Astrocyte (in vitro differentiated cells and primary cell): Measurements from ENCODE around the gene COQ10B. TPM values are rescaled to one million over a fixed set of nuclear protein-coding genes. Genes with fewer than 3 reads are reported as not detected.
A peak's percentile ranks its signal among the peaks of the same experiment; 100 is the strongest.

Experiments
- DNase-seq: peaks from one replicate; pipeline ENCODE4 v3.0.0-alpha.2; 2010; ENCODE audit warnings: low read depth
- FAIRE-seq: peaks from 2 replicates; lab custom pipeline; 2011; peaks lifted over from hg19 to GRCh38; lab: Jason Lieb, UNC
- H2AFZ ChIP-seq: 2 replicates; pipeline ENCODE4 v1.6.0; 2012; ENCODE audit warnings: low read depth, low read length, inconsistent platforms
- H3K27ac ChIP-seq: 2 replicates; pipeline ENCODE4 v1.5.1; 2011; ENCODE audit warnings: low read depth, low read length, inconsistent platforms
- H3K27me3 ChIP-seq: 2 replicates; pipeline ENCODE4 v1.6.0; 2011; ENCODE audit warnings: low read length, inconsistent platforms; ENCODE audit not compliant: insufficient read depth
- H3K36me3 ChIP-seq: 2 replicates; pipeline ENCODE4 v1.5.1; 2011; ENCODE audit warnings: low read length, inconsistent platforms; ENCODE audit not compliant: insufficient read depth
- H3K4me1 ChIP-seq: 2 replicates; pipeline ENCODE4 v1.5.1; 2011; ENCODE audit warnings: low read length, inconsistent platforms; ENCODE audit not compliant: insufficient read depth
- H3K4me2 ChIP-seq: 2 replicates; pipeline ENCODE4 v1.6.0; 2012; ENCODE audit warnings: low read length, inconsistent platforms
- H3K4me3 ChIP-seq: 2 replicates; pipeline ENCODE4 v1.5.1; 2011; ENCODE audit warnings: low read depth, mild to moderate bottlenecking, low read length, inconsistent platforms; ENCODE audit not compliant: insufficient read depth
- H3K79me2 ChIP-seq: 2 replicates; pipeline ENCODE4 v1.6.0; 2012; ENCODE audit warnings: mild to moderate bottlenecking, low read length, inconsistent platforms; ENCODE audit not compliant: insufficient read depth
- H3K9ac ChIP-seq: 2 replicates; pipeline ENCODE4 v1.6.0; 2012; ENCODE audit warnings: mild to moderate bottlenecking, low read length, inconsistent platforms
- H3K9me3 ChIP-seq: 2 replicates; pipeline ENCODE4 v1.5.1; 2012; ENCODE audit warnings: low read depth, mild to moderate bottlenecking, low read length, inconsistent platforms; ENCODE audit not compliant: insufficient read depth
- H4K20me1 ChIP-seq: 2 replicates; pipeline ENCODE4 v1.6.0; 2012; ENCODE audit warnings: low read length, inconsistent platforms; ENCODE audit not compliant: insufficient read depth
- H3K27ac Mint-ChIP-seq: one replicate; pipeline ENCODE4 v1.8.0; 2021; ENCODE audit warnings: mild to moderate bottlenecking, mixed read lengths; ENCODE audit not compliant: unreplicated experiment
- H3K27me3 Mint-ChIP-seq: one replicate; pipeline ENCODE4 v1.8.0; 2021; ENCODE audit warnings: low read depth, mixed read lengths; ENCODE audit not compliant: unreplicated experiment
- H3K36me3 Mint-ChIP-seq: one replicate; pipeline ENCODE4 v1.8.0; 2021; ENCODE audit warnings: low read depth, mixed read lengths; ENCODE audit not compliant: unreplicated experiment
- H3K4me1 Mint-ChIP-seq: one replicate; pipeline ENCODE4 v1.8.0; 2021; ENCODE audit warnings: low read depth, mixed read lengths; ENCODE audit not compliant: unreplicated experiment
- H3K4me3 Mint-ChIP-seq: one replicate; pipeline ENCODE4 v1.8.0; 2021; ENCODE audit warnings: mild to moderate bottlenecking, moderate library complexity, mixed read lengths; ENCODE audit not compliant: unreplicated experiment
- H3K9me3 Mint-ChIP-seq: one replicate; pipeline ENCODE4 v1.8.0; 2021; ENCODE audit warnings: mild to moderate bottlenecking, mixed read lengths; ENCODE audit not compliant: unreplicated experiment
- CTCF ChIP-seq: IDR thresholded peaks from 2 replicates; pipeline ENCODE4 v1.5.1; 2011; ENCODE audit warnings: low read depth, mild to moderate bottlenecking, inconsistent platforms, low read length, moderate library complexity; ENCODE audit not compliant: insufficient read depth
- EZH2 ChIP-seq: IDR thresholded peaks from 2 replicates; pipeline ENCODE4 v1.6.1; 2012; ENCODE audit warnings: mild to moderate bottlenecking, low read length, inconsistent platforms; ENCODE audit not compliant: insufficient read depth
- total RNA-seq: library from RNA; stranded (reverse); gene quantifications from 2 replicates; pipeline ENCODE4 v1.2.1, GENCODE V29; 2021

Gene COQ10B
- total RNA-seq, 1 donor from 2014 or later: 46.0 TPM

GRCh38 chr2:197433780-197434438, 19.4 kb upstream of the COQ10B start:
- no peak for TF ChIP-seq CTCF
- TF ChIP-seq EZH2: no peak
- peaks cover 27% of the 10 kb centered on the region for H3K4me1 Mint-ChIP-seq
- Histone ChIP-seq H3K4me3 (peak overlapping the region; percentile 94), H3K9ac (peak overlapping the region; percentile 99), H3K27me3 (no peaks in the 10 kb centered on the region), H3K36me3 (peaks cover 7% of the 10 kb centered on the region), H3K4me1 (peaks cover 15% of the 10 kb centered on the region), H3K4me2 (peak overlapping the region; percentile 94), H4K20me1 (peaks cover 51% of the 10 kb centered on the region), H3K9me3 (no peaks in the 10 kb centered on the region), H3K79me2 (peaks cover 69% of the 10 kb centered on the region), H2AFZ (no peak overlapping the region), H3K27ac (peak overlapping the region; percentile 97)
- peak overlapping the region; percentile 99 for H3K27ac Mint-ChIP-seq
- DNase-seq: peak; percentile 18
- no peaks in the 10 kb centered on the region for H3K36me3 Mint-ChIP-seq
- FAIRE-seq: no peak
- no peaks in the 10 kb centered on the region for H3K9me3 Mint-ChIP-seq
- H3K4me3 Mint-ChIP-seq: peak overlapping the region; percentile 94
- no peaks in the 10 kb centered on the region for H3K27me3 Mint-ChIP-seq

GRCh38 chr2:197434541-197435513, 18.5 kb upstream of the COQ10B start, which contains the start of gene SF3B1:
Gene SF3B1, minus strand, starts transcription at chr2:197435028. Its CDS starts 29 bp downstream, at chr2:197434999.
- Histone ChIP-seq H3K4me1 (peaks cover 15% of the 10 kb centered on the region), H2AFZ (peak within 1 kb of the TSS; percentile 89), H3K4me3 (peak within 1 kb of the TSS; percentile 94), H3K27ac (peak within 1 kb of the TSS; percentile 97), H3K9ac (peak within 1 kb of the TSS; percentile 99), H3K36me3 (peaks cover 3% of the 10 kb centered on the region), H4K20me1 (peaks cover 42% of the 10 kb centered on the region), H3K79me2 (peaks cover 60% of the 10 kb centered on the region), H3K27me3 (no peaks in the 10 kb centered on the region), H3K4me2 (peak within 1 kb of the TSS; percentile 94), H3K9me3 (no peaks in the 10 kb centered on the region)
- Mint-ChIP-seq H3K4me1 (peaks cover 22% of the 10 kb centered on the region), H3K27ac (peak within 1 kb of the TSS; percentile 99), H3K27me3 (no peaks in the 10 kb centered on the region), H3K4me3 (peak within 1 kb of the TSS; percentile 94), H3K36me3 (no peaks in the 10 kb centered on the region), H3K9me3 (no peaks in the 10 kb centered on the region)
- no peak for FAIRE-seq
- TF ChIP-seq EZH2 (no peak), CTCF (no peak)
- DNase-seq: peak; percentile 93
